ENCODE data around the gene NOTCH3.

DNA sequence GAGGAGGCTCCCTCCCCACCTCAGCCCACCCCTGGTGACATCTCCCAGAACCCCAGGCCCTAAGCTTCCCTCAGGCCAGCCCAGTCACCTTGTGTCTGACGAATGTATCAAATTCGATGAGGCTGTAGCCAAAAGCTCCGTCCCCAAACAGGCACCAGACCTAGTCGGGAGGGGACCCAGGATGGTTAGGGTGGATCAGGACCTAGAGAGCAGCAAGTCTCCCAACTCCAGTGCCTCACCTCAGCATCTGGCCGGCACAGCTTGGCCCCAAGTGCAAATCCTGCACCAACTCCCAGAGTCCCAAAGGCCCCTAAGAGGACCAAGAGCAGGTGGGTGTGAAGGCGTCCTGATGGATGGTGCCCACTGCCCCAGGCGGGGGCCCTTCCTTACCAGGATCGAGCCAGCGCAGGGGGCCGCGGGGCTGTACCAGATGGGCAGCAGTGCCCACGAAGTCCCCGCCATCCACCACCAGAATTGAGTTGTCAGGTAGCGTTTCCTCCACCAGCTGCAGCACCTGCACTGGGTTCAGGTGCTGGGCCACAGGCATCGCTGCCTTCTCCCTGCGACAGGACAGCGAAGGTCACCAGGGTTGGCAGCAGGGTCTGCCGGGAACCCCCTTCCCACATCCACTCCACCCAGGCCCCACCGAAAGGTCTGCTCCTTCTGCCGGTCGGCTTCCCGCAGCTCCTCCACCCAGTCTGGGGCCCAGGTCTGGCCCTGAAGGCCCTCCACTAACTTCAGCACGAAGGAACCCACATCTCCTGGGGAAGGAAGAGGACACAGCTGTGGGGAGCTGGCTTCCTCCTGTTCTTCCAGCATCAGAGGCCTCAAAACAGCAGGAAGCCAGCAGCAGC, 84.8 kb downstream of the NOTCH3 start:
- TF ChIP-seq CTCF (IDR thresholded peaks at IDR 0.05) (no peak), MAX (CRISPR knock-in tag; IDR thresholded peaks at IDR 0.05) (no peak), NR2C2 (CRISPR knock-in tag; IDR thresholded peaks at IDR 0.05) (no peak), EMX1 (CRISPR knock-in tag; IDR thresholded peaks at IDR 0.05) (no peak), CREM (CRISPR knock-in tag; IDR thresholded peaks at IDR 0.05) (no peak), ATF6 (CRISPR knock-in tag; IDR thresholded peaks at IDR 0.05) (no peak), ATF1 (CRISPR knock-in tag; IDR thresholded peaks at IDR 0.05) (no peak), USF2 (CRISPR knock-in tag; IDR thresholded peaks at IDR 0.05) (no peak)

Data from WTC11 (cell line).